H9 (cell line): ENCODE measurements around the gene PIANP. TPM values are rescaled to one million over a fixed set of nuclear protein-coding genes. Genes with fewer than 3 reads are reported as not detected.

Source experiments
- DNase-seq: peaks from one replicate; pipeline ENCODE4 v3.0.0-alpha.2; 2017
- H2AFZ ChIP-seq: one replicate; pipeline ENCODE4 v1.6.1; 2013; ENCODE audit warnings: mild to moderate bottlenecking, low read length, control low read depth, moderate library complexity
- H2AK5ac ChIP-seq: 2 replicates; pipeline ENCODE4 v1.6.1; 2013; ENCODE audit warnings: low read length, control low read depth, mixed read lengths; ENCODE audit not compliant: insufficient read length
- H2BK120ac ChIP-seq: one replicate; pipeline ENCODE4 v1.6.1; 2013; ENCODE audit warnings: low read depth, mild to moderate bottlenecking, low read length, control low read depth, inconsistent platforms; ENCODE audit not compliant: poor library complexity, severe bottlenecking
- H2BK12ac ChIP-seq: 2 replicates; pipeline ENCODE4 v1.6.1; 2013; ENCODE audit warnings: low read length, control low read depth, mixed read lengths, low read depth; ENCODE audit not compliant: insufficient read length
- H2BK15ac ChIP-seq: 2 replicates; pipeline ENCODE4 v1.6.1; 2013; ENCODE audit warnings: low read depth, low read length, control low read depth
- H2BK20ac ChIP-seq: one replicate; pipeline ENCODE4 v1.6.1; 2013; ENCODE audit warnings: low read depth, mild to moderate bottlenecking, low read length, control low read depth, inconsistent platforms; ENCODE audit not compliant: poor library complexity, severe bottlenecking
- H2BK5ac ChIP-seq: 2 replicates; pipeline ENCODE4 v1.6.1; 2013; ENCODE audit warnings: low read length, control low read depth, mixed read lengths; ENCODE audit not compliant: insufficient read length
- H3K14ac ChIP-seq: 2 replicates; pipeline ENCODE4 v1.6.1; 2013; ENCODE audit warnings: low read length, control low read depth; ENCODE audit not compliant: insufficient read depth
- H3K18ac ChIP-seq: 2 replicates; pipeline ENCODE4 v1.6.1; 2013; ENCODE audit warnings: low read depth, mild to moderate bottlenecking, mixed read lengths, low read length, control low read depth; ENCODE audit not compliant: insufficient read length
- H3K23ac ChIP-seq: 2 replicates; pipeline ENCODE4 v1.6.1; 2013; ENCODE audit warnings: low read length, control low read depth, mixed read lengths, low read depth; ENCODE audit not compliant: insufficient read length
- H3K23me2 ChIP-seq: 2 replicates; pipeline ENCODE4 v1.6.1; 2013; ENCODE audit warnings: low read depth, mild to moderate bottlenecking, mixed read lengths, low read length, control low read depth; ENCODE audit not compliant: insufficient read length, poor library complexity, severe bottlenecking
- H3K27ac ChIP-seq: 2 replicates; pipeline ENCODE4 v1.5.1; 2013; ENCODE audit warnings: low read length, control low read depth, mixed read lengths, low read depth; ENCODE audit not compliant: insufficient read length
- H3K27me3 ChIP-seq: 2 replicates; pipeline ENCODE4 v1.6.1; 2013; ENCODE audit warnings: low read length, control low read depth, inconsistent platforms; ENCODE audit not compliant: insufficient read depth
- H3K4ac ChIP-seq: 2 replicates; pipeline ENCODE4 v1.6.1; 2013; ENCODE audit warnings: low read depth, mild to moderate bottlenecking, control low read depth, inconsistent platforms, low read length, moderate library complexity
- H3K4me1 ChIP-seq: 2 replicates; pipeline ENCODE4 v1.6.1; 2013; ENCODE audit warnings: low read length, control low read depth, inconsistent platforms; ENCODE audit not compliant: insufficient read depth
- H3K4me2 ChIP-seq: 2 replicates; pipeline ENCODE4 v1.6.1; 2013; ENCODE audit warnings: low read length, control low read depth, mixed read lengths; ENCODE audit not compliant: insufficient read length, insufficient read depth
- H3K56ac ChIP-seq: 2 replicates; pipeline ENCODE4 v1.6.1; 2013; ENCODE audit warnings: low read depth, mild to moderate bottlenecking, mixed read lengths, low read length, control low read depth; ENCODE audit not compliant: insufficient read length
- H3K79me1 ChIP-seq: 2 replicates; pipeline ENCODE4 v1.6.1; 2013; ENCODE audit warnings: low read depth, mild to moderate bottlenecking, moderate library complexity, low read length, control low read depth, inconsistent platforms; ENCODE audit not compliant: insufficient read depth, poor library complexity, severe bottlenecking
- H3K79me2 ChIP-seq: 2 replicates; pipeline ENCODE4 v1.6.1; 2013; ENCODE audit warnings: low read length, control low read depth, inconsistent platforms; ENCODE audit not compliant: insufficient read depth
- H3K9ac ChIP-seq: 2 replicates; pipeline ENCODE4 v1.6.1; 2013; ENCODE audit warnings: low read length, control low read depth, mixed read lengths; ENCODE audit not compliant: insufficient read length; ENCODE audit errors: extremely low read depth
- H3K9me3 ChIP-seq: one replicate; pipeline ENCODE4 v1.6.1; 2013; ENCODE audit warnings: low read depth, low read length, inconsistent platforms; ENCODE audit not compliant: control insufficient read depth
- H3T11ph ChIP-seq: one replicate; pipeline ENCODE4 v1.6.1; 2013; ENCODE audit warnings: mild to moderate bottlenecking, low read length, control low read depth, inconsistent platforms
- H4K20me1 ChIP-seq: one replicate; pipeline ENCODE4 v1.6.1; 2013; ENCODE audit not compliant: control insufficient read depth, insufficient read length, insufficient read depth
- H4K5ac ChIP-seq: 2 replicates; pipeline ENCODE4 v1.6.1; 2013; ENCODE audit warnings: low read depth, mild to moderate bottlenecking, mixed read lengths, low read length, control low read depth; ENCODE audit not compliant: insufficient read length
- H4K8ac ChIP-seq: replicated peaks from 2 replicates; pipeline ENCODE4 v1.6.1; 2013; ENCODE audit warnings: low read length, control low read depth, mixed read lengths, low read depth; ENCODE audit not compliant: insufficient read length
- H4K91ac ChIP-seq: 2 replicates; pipeline ENCODE4 v1.6.1; 2013; ENCODE audit warnings: low read depth, mild to moderate bottlenecking, moderate library complexity, mixed read lengths, low read length, control low read depth; ENCODE audit not compliant: insufficient read length
- H3K27ac Mint-ChIP-seq, 3 experiments: 2 replicates in 2 of 3; 3 replicates in 1 of 3; pipeline ENCODE4 v1.8.0; 2020 to 2021; ENCODE audit warnings: mixed read lengths in 3 of 3, mild to moderate bottlenecking in 1 of 3, moderate library complexity in 1 of 3
- H3K27me3 Mint-ChIP-seq: 2 replicates; pipeline ENCODE4 v1.8.0; 2021; ENCODE audit warnings: low read depth, mild to moderate bottlenecking, moderate library complexity, mixed read lengths
- H3K36me3 Mint-ChIP-seq, 3 experiments: 2 replicates in 2 of 3; 3 replicates in 1 of 3; pipeline ENCODE4 v1.8.0; 2020 to 2021; ENCODE audit warnings: low read depth in 3 of 3, mixed read lengths in 3 of 3; ENCODE audit not compliant: insufficient read depth in 1 of 3
- H3K4me1 Mint-ChIP-seq, 2 experiments: 2 replicates each; pipeline ENCODE4 v1.8.0; 2020; ENCODE audit warnings: mixed read lengths in 2 of 2
- H3K4me3 Mint-ChIP-seq, 2 experiments: 2 replicates in 1 of 2; 3 replicates in 1 of 2; pipeline ENCODE4 v1.8.0; 2020 to 2021; ENCODE audit warnings: mild to moderate bottlenecking in 2 of 2, mixed read lengths in 2 of 2, moderate library complexity in 1 of 2
- H3K9me3 Mint-ChIP-seq, 2 experiments: 2 replicates in 1 of 2; 3 replicates in 1 of 2; pipeline ENCODE4 v1.8.0; 2020; ENCODE audit warnings: mild to moderate bottlenecking in 2 of 2, mixed read lengths in 2 of 2, moderate library complexity in 1 of 2
- CTCF ChIP-seq: fragments of 200-600 bp; sonication (generic); conservative IDR thresholded peaks from 3 replicates; pipeline ENCODE4 v1.8.0; 2021; ENCODE audit warnings: antibody characterized with exemption, mild to moderate bottlenecking
- WGBS: extraction: QIAGEN DNeasy Blood & Tissue Kit; methylation state at CpG from one replicate; pipeline ENCODE4 v1.1.7; 2013; ENCODE audit warnings: missing lambda C conversion rate, low lambda C conversion rate, mixed read lengths; ENCODE audit not compliant: insufficient read length; ENCODE audit errors: extremely low coverage; 5-methylcytosine and 5-hydroxymethylcytosine counted together
- total RNA-seq: library from RNA; stranded (reverse); gene quantifications from 2 replicates; pipeline ENCODE4 v1.2.1, GENCODE V29; 2021

Gene PIANP
- total RNA-seq, 1 experiment from 2014 or later = 6.6 TPM

DNA sequence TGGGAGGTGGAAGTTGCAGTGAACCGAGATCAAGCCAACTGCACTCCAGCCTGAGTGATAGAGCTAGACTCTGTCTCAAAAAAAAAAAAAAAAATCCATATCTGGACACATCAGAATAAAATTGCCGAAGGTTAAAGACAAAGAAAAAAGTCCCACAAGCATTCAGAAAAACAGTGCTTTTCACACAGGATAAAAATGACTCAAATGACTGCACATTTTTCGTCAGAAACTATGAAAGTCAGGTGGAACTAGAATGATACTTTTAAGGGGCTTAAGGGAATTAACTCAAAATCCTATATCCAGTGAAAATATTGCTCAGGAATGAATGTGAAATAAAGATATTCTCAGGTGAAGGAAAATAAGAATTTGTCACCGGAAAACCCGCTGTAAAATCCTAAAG is 36.1 kb upstream of the PIANP start:
- Histone ChIP-seq H3K9me3 (no peaks in the 10 kb centered on the region), H2AFZ (no peak overlapping the region), H2BK12ac (no peak overlapping the region), H3K14ac (no peak overlapping the region), H4K5ac (no peak overlapping the region), H3K27ac (no peak overlapping the region), H3K27me3 (no peaks in the 10 kb centered on the region), H3T11ph (no peak overlapping the region), H3K79me2 (no peaks in the 10 kb centered on the region), H3K4me2 (no peak overlapping the region), H3K23me2 (no peaks in the 10 kb centered on the region), H4K91ac (no peak overlapping the region), H2AK5ac (no peak overlapping the region), H4K8ac (no peak overlapping the region), H3K9ac (no peak overlapping the region), H3K4me1 (no peaks in the 10 kb centered on the region), H3K56ac (no peak overlapping the region), H4K20me1 (no peaks in the 10 kb centered on the region), H2BK5ac (no peak overlapping the region), H3K4ac (no peak overlapping the region), H3K79me1 (no peaks in the 10 kb centered on the region), H2BK15ac (no peak overlapping the region), H2BK120ac (no peak overlapping the region), H3K18ac (no peak overlapping the region), H2BK20ac (no peak overlapping the region), H3K23ac (no peak overlapping the region)
- no CpG with 5 or more reads among the region's 5 CpGs for WGBS
- Mint-ChIP-seq H3K4me3 (no peak overlapping the region), H3K27ac (no peak overlapping the region), H3K27me3 (no peaks in the 10 kb centered on the region), H3K4me1 (peaks cover 4 to 7% of the 10 kb centered on the region in 2 experiments; a peak in 3 of 4 replicates), H3K36me3 (no peaks in the 10 kb centered on the region; a peak in 2 of 7 replicates), H3K9me3 (no peaks in the 10 kb centered on the region)
- no peak for TF ChIP-seq CTCF
- no peak for DNase-seq
